ENCODE data around the gene WDR27. TPM values are rescaled to one million over a fixed set of nuclear protein-coding genes. Genes with fewer than 3 reads are reported as not detected.

WDR27 gene
- total and polyA plus RNA-seq, 12 donors = 3.2 to 12.0 (median 6.6) TPM

DNA sequence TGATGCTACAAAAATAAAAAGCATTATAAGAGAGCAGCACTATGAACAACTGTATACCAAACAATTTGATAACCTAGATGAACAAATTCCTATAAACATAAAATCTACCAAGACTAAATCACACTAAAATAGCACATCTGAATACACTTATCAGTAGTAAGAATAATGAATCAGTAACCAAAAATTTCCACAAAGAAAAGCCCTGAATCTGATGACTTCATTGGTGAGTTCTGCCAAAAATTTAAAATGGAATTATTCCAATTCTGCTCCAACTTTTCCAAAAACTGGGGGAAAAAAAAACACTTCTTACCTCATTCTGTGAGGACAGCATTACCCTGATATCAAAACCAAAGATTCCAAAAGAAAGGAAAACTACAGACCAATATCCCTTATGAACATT, 206.2 kb downstream of the WDR27 start:
- Histone ChIP-seq H3K27me3 (no peaks in the 10 kb centered on the region), H3K36me3 (no peaks in the 10 kb centered on the region), H3K9me3 (peaks cover 0 to 21% (median 0%) of the 10 kb centered on the region in 11 donors), H3K4me1 (peaks cover 0 to 16% (median 9%) of the 10 kb centered on the region in 9 donors), H3K27ac (no peak overlapping the region), H3K4me3 (no peak overlapping the region)
- intact Hi-C loops (cut with DNase I) = no loop called here
- no peak for TF ChIP-seq CTCF (IDR thresholded peaks at IDR 0.05)
- ATAC-seq (no peak), DNase-seq (no peak)

DNA sequence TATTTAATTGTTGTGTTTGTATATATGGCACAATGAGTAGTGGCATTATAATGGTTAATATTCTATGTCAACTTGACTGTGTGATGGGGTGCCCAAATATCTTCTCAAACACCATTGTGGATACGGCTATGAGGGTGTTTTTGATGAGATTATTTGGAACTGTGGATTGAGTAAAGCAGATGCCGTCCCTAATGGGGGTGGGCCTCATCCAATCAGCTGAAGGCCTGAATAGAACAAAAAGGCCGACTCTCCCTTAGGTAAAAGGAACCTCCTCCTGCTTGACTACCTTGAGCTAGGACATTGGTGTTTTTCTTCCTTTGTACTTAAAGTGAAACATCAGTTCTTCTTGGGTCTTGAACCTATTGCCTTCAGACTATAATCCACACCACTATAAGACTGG, 207.8 kb downstream of the WDR27 start:
- peaks cover 0 to 27% (median 17%) of the 10 kb centered on the region in 9 donors for H3K4me1 ChIP-seq
- WGBS, 2 donors = 88 to 96% methylated on average over 3 of the region's 3 CpGs
- no peak for DNase-seq
- peaks cover 0 to 21% (median 0%) of the 10 kb centered on the region in 11 donors for H3K9me3 ChIP-seq
- TF ChIP-seq CTCF (IDR thresholded peaks at IDR 0.05) = no peak
- ATAC-seq = no peak
- H3K27ac ChIP-seq = no peak overlapping the region
- no peaks in the 10 kb centered on the region for H3K27me3 ChIP-seq
- no peaks in the 10 kb centered on the region for H3K36me3 ChIP-seq
- H3K4me3 ChIP-seq = no peak overlapping the region
- intact Hi-C loops (cut with DNase I) = no loop called here

GRCh38 chr6:169491482-169491881, 210.3 kb downstream of the WDR27 start:
- 43 to 53% methylated on average over 1 of the region's 1 CpG for WGBS, 2 donors
- peaks cover 0 to 13% (median 0%) of the 10 kb centered on the region in 11 donors for H3K9me3 ChIP-seq
- H3K36me3 ChIP-seq = no peaks in the 10 kb centered on the region
- DNase-seq = no peak
- TF ChIP-seq CTCF (IDR thresholded peaks at IDR 0.05) = no peak
- no peak for ATAC-seq
- no peak overlapping the region for H3K27ac ChIP-seq
- H3K4me3 ChIP-seq = no peak overlapping the region
- intact Hi-C loops (cut with DNase I) = no loop called here
- H3K4me1 ChIP-seq = peaks cover 0 to 31% (median 17%) of the 10 kb centered on the region in 9 donors
- no peaks in the 10 kb centered on the region for H3K27me3 ChIP-seq

- ATAC-seq (peak in 3 of 8 donors; percentile 17 to 49 (median 43)), DNase-seq (no peak)
- peaks cover 0 to 31% (median 17%) of the 10 kb centered on the region in 9 donors for H3K4me1 ChIP-seq
- H3K27me3 ChIP-seq = no peaks in the 10 kb centered on the region
- no peak for TF ChIP-seq CTCF (IDR thresholded peaks at IDR 0.05)
- no peak overlapping the region for H3K4me3 ChIP-seq
- no peaks in the 10 kb centered on the region for H3K36me3 ChIP-seq
- 58 to 67% methylated on average over 5 of the region's 5 CpGs for WGBS, 2 donors
- peak overlapping the region in 6 of 10 donors; percentile 11 to 67 (median 40) for H3K27ac ChIP-seq
- peaks cover 0 to 6% (median 0%) of the 10 kb centered on the region in 11 donors for H3K9me3 ChIP-seq
- intact Hi-C loops (cut with DNase I) = no loop called here
Measured at GRCh38 chr6:169490830-169491229, 211.0 kb downstream of the WDR27 start.

Measured in heart right ventricle (tissue), 16 donors.